GM19023 (cell line): ENCODE results near the gene PALD1.

Source experiments
- ATAC-seq: cut with Tn5 transposase; IDR thresholded peaks from one replicate; pipeline ENCODE4 v1.9.1; 2021; ENCODE audit warnings: mild to moderate bottlenecking, moderate library complexity; ENCODE audit not compliant: unreplicated experiment

PALD1 gene

DNA sequence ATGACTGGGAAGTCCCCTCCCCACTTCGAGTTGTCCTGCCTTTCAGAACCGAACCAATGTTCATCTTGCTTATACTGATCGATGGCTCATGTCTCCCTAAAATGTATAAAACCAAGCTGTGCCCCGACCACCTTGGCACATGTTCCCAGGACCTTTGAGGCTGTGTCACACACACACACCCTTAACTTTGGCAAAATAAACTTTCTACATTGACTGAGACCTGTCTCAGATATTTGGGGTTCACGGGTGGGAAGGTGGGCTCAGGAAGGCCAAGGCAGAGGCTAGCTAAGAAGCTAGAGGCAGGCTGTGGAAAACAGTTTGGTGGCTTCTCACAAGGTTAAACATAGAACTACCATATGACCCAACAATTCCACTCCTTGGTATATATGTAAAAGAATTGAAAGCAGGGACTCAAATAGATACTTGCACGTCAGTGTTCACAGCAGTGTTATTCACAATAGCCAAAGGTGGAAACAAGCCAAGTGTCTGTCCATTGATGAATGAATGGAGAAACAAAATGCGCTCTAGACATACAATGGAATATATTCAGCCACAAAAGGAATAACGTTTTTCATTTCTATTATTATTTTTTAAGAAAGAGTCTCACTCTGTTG lies 108.6 kb downstream of the PALD1 start:
- ATAC-seq = no peak

DNA sequence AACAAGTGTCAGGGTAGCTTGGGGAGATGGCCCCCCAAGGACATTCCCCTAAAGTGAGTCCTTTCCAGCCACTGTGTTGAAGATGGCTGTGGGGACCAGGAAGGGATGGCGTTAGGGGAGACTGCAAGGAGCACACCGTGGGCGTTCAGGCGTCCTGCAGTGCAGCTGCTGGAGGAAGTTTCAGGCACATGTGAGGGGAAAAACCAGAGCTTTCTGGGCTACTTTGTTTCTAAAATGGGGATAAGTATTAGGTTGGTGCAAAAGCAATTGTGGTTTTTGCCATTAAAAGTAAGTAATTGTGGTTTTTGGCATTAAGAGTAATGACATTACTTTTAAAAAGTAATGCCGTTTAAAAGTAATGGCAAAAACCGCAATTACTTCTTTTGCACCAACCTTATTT lies 109.7 kb downstream of the PALD1 start:
- no peak for ATAC-seq

DNA sequence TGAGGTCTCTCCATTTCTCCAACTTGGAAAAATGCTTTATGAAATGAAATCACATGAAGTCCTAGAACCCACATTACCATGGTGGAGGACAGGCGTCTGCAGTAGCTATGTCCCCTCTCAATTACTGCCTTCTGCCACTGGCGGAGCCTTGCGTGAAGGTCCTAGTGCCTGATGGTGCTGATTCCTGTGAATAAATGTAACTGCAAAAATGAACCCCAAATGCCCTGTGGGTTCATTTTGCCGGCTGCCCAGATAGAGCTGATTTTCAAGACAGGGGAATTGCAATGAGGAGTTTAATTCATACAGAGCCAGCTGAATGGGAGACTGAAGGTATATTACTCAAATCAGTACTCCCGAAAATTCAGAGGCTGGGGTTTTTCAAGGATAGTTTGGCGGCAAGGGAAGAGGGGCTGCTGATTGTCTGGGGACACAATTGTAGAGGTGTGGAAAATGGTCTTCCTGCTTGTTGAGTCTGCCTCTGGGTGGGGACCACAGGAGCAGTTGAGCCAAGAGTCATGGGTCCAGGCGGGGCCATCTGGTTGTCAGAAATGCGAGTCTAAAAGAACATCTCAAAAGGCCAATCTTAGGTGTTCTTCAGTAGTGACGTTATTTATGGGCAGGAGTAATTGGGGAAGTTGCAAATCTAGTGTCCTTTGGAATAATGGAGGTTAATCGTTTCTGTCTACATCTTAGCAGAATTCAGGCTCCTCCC lies 110.4 kb downstream of the PALD1 start:
- no peak for ATAC-seq

DNA sequence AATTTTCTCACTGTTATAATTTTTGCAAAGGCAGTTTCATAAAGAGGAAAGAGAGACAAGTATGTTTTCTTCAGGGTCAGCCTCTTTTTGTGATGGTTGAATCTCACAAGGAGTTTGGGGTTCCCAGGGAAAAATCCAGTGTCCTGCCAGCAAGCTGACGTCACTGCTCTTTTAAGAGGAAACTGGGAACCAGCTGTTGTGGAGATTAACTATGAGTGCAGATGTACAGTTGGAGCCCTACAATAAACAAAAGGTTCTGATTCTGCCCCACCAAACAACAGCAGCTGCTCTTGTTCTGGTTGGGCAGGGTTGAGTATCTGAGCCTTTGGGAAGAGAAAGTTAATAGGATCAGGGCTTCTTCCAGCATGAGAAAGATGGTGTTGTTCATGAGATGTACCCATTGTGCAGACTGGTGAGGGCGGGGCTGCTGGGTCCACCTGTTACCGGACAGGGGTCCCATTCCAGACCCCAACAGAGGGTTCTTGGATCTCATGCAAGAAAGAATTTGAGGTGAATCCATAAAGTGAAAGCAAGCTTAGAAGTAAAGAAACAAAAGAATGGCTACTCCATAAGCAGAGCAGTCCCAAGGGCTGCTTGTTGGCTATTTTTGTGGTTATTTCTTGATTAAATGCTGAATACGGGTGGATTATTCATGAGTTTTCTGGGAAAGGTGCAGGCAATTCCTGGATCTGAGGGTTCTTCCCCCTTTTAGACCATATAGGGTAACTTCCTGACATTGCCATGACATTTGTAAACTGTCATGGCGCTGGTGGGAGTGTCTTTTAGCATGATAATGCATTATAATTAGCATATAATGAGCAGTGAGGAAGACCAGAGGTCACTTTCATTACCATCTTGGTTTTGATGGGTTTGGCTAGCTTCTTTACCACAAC lies 111.4 kb downstream of the PALD1 start:
- no peak for ATAC-seq

DNA sequence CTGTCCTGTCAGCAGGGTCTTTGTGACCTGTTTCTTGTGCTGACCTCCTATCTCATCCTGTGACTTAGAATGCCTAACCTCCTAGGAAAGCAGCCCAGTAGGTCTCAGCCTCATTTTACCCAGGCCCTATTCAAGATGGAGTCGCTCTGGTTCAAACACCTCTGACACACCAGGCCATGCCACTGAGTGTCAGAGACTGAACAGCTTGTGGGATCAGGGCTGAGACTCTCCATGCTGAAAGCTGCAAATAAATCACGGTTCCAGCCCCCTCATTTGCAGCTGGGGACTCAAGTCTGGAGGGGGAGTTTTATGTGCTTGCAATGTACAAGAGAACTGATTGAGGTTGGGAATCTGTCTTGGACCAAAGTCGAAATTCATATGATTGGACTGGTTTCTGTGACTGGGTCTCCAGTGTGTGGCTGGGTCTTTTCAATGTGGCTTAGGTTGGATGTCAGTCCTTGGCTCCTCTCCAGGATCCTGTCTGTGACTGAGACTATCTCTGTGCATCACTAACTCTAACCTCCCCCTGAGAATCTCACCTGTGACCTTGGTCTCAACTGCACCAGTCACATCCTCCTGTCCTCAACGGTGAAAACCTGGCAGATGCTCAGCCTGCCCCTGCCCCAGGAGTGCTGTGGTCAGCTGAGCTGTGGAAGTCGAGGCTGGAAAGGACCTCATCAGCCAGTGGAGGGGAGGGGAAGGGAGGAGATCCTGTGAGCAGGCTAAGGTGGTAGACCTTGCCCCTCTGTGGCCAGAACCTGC lies 112.3 kb downstream of the PALD1 start:
- no peak for ATAC-seq

DNA sequence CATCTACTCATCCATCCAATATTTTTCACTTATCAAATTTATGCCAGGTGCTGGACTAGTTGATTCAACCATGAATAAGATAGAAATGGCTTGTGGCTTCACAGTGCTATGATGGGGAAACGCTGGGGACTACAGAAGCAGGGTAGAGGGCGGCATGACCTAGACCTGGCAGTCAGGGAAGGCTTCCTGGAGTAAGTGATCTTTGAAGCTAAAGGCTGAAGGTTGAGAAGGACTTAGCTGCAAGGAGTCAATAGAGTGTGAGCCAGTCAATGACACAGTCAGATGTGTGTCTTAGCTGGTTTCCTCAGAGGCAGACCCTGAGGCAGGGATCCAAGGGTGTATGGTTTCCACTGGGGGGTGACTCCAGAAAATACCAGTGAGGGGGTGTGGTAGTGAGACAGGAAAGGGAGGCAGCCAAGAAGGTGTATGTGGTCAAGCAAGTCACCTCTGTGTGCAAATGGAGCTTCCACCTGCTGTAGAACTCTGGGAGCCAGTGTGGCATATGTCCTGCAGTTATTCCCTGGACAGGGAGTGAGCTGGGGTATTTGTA lies 113.7 kb downstream of the PALD1 start:
- ATAC-seq = no peak

DNA sequence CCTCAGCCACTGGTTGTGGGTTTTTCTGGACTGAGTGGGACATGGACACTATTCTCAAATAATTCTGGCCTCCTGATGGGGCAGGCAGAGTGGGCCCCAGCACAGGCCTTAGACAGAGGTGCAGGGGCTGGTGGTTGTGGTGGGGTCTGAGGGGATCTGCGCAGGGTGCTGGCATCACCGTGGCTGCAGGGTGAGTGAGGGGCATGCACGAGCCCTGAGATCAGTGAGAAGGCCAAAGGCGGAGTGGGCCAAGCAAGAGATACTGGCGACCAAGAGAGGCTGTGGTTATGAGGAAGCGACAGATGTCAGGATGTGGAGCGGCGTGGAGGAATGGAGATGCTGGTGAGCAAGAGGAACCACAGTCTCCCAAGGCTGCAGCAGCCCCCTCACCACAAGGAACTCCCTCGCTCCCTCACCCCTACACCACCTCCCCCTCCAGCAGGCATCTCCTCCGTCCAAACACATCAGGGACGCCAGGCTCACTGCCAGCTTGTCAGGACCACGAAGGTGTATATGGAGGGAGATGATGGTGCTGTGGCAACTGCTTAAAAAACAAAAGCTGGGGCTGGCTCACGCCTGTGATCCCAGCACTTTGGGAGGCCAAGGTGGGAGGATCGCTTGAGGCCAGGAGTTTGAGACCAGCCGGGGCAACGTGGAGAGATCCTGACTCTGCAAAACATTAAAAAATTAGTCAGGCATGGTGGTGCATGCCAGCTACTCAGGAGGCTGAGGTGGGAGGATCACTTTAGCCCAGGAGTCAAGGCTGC lies 114.4 kb downstream of the PALD1 start:
- ATAC-seq = no peak

DNA sequence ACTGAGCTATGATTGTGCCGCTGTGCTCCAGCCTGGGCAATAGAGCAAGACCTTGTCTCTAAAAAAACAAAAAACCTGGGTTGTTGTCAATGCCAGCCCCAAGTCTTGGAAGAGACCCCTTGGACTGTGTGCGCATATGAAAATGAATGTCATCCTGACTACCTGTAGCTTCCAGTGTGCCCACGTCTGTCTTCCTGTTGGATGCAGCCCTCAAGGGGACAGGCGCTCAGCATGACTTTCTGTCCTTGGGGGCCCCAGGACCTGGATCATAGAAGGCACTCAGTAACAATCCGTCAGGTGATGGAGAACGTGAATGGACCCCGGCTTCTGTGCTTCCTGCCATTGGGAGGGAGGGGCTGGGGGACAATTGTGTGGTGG lies 114.9 kb downstream of the PALD1 start:
- no peak for ATAC-seq

DNA sequence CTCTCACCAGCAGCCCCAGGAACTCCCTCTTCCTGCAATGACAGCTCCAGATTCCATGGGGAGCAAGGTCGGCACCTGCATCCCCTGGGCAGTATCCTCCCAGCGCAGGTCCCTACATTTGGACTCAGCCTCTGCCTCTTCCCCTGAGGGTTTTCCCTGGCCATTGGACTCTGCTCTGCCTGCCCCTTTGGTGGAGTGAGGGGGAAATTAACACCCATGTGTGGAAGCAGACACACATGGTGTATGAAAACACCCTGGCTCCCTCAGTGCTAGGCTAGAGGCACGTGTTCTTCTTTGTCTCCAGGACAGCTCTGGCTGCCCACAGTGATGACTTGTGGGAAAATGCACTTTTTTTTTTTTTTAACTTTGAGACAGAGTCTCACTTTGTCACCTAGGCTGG lies 115.6 kb downstream of the PALD1 start:
- no peak for ATAC-seq

DNA sequence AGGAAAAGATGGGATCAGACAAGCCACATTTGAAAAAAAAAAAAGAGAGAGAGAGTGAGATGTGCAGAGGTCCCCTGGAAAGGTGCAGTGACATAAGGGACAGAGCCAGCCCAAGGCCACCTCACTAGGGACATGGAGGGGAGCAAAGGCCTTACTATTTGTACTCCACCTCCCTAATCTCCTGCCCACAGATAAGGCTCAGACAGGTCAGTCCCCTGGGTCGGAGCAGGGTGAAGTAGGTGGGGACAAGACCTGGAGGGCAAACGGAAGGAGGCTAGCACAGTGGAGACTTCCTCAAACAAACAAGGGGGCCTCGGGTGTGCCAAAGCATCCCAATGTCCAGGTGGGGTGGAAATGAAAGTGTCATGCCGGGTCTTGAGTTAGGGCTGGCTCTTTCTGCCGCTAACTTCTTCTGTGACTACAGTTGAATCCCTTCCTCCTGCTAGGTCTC lies 117.0 kb downstream of the PALD1 start:
- no peak for ATAC-seq

DNA sequence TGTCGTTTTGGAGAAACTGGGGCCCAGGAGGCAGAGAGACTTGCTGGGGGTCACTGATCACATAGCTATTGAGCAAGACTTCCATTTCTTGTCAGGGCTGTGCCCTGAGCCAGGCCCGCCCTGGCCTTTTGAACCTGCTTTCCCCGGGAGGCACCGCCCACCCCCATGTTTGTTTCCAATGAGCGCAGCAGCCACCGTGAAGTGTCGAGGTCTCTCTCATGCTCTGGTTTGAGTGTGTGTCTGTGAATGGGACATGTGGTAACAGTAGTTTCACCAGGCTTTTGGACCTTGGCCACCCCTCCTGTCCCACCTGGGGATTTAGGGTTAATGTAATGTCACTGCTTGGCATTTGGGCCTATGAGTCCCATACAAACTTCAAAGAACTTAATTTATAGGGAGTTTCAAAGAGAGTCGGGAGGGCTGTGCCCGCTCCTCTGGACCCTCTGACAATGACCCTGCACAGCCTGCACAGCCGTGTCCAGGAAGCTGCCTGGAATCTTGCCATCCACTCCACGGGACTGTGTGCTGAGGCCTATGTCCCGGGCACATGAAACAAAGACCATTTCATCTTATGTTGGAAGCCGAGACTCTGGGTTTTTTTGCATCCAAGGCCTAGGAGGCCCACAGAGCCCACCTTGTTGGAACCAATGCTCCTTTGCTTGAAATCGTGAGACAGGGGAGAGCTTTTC lies 117.7 kb downstream of the PALD1 start:
- ATAC-seq = no peak

DNA sequence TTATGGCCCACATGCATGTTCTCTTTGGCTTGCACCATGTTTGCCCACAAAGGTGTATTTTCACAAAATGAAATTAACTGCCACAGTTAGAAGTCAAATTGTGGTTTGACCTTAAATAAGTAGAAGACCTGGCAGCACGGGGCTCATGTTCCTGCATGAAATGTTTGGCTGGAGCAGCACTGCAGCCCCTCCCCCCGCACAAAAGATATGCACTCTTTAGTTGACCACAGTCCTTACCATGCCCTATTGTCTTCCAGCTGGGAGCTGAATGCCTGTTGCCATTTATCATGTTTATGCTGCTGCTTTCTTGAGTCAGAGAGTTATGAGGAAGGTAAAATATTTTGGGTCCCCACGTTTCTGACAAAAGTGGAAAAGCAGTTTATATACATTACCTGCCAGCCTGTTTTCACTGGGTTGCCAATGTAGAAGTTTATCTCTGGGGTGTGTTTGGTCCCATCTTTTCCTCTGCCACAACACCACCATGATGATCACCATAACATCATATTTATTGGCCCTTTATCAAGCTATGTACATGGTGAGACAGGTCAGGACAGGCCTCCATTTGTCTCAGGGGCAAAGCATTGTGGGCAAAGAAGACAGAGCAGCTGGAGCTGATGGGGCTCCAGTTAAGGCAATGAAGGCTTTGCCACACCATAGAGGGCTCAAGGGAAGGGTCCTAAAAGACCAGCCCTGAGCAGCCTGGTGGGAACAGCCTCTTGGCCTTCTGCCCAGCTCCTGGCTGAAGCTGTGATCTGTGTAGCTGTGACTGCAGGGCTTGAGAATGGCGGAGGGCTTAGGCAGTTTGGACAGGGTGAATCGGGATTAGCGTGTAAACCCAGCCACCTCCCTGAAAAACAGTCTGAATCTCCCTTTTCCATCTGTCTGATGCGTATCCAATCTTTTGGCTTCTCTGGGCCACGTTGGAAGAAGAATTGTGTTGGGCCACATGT lies 118.6 kb downstream of the PALD1 start:
- ATAC-seq = no peak

DNA sequence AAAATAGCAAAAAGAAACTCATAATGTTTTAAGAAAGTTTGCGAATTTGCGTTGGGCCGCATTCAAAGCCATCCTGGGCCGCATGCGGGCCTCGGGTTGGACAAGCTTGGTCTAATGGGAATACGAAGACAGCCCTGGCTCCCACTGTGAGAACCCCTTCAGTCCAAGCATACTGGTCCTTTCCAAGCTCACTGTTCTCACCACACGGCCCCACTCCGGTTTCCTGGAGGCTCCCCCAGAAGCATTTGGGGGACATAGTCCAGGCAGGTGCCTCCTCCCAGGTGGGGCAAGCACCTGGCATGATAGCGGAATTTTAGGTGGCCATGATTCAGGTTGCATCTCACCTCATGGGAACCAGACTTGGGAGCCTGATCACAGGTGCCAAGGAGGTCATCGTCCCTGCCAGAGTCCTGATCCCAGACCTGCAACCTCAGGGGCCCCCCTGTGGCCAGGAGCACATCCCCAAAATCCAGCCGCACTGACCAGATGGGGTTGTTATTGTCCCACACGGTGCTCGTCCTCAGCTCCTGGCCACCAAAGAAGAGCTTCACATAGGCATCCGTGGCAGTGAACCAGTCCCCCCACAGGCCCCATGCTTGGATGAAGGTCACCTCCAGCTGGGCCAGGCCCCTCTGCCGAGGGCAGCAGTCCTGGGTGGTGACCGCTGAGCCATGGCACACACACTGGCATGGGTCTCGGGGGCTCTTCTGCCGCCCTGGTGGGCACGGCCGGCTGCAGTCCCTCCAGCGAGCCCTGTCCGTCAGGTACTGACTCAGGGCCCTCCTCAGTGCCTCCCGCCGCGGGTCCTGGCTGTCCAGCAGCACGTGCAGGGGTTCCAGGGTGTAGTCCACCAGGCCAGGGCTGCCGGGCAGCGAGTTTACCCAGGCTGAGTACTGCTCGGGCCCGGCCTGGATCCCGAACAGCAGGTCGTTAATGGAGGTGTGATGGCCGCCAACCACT lies 119.6 kb downstream of the PALD1 start:
- no peak for ATAC-seq

DNA sequence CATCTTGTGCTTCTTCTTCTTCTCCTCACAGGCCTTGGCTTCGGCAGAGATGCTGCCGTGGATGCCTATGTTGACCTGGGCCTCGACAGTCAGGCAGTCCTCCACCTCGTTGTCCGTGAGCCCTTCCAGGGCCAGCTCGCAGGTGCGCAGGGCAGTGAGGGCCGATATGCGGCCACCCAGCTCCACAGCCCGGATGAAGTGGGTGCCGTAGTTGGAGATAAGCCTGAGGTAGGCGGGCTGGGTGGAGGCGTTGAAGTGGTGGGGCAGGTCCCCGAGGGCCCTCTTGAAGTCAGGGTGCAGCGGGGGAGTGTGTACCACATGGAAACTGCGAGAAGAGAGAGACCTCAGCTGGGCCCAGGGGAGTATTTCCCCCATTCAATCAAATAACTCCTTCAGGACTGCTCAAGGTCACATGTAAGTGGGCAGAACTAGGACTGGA lies 120.3 kb downstream of the PALD1 start:
- ATAC-seq = no peak

DNA sequence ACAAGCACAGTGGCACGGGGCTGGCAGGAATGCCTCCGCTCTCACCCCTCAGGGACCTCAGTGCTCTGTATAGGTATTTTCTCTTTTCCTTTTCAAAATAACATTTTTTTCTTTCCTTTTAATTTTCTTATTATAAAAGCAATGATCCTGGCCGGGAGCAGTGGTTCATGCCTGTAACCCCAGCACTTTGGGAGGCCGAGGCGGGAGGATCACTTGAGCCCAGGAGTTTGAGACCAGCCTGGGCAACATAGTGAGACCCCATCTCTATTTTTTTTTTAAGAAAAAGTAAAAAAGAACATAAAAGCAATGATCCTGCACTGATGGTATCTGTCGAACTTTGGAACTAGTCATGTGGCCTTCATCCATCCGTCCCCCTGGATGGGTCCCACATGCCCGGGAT lies 120.8 kb downstream of the PALD1 start:
- no peak for ATAC-seq

DNA sequence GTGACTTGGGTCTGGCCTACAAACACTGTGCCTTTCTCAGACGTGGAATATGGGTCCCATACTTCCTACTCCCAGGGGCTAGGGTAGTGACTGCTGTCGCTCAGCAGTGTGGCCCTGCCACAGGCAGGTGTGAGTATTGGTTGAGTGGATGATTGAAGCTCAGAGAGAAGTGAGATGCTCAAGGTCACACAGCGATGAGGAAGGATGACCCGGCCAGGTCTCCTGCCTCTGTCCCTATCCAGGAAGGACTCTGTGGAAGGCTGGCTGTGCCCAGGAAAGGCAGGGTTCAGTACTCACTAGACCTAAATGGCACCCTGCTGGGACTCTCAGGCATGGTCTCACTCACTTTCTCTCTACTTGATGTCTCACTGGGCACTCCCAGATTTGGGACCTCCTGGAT lies 121.2 kb downstream of the PALD1 start:
- no peak for ATAC-seq
